ENCODE data around the gene CARM1. TPM values are rescaled to one million over a fixed set of nuclear protein-coding genes. Genes with fewer than 3 reads are reported as not detected.
A peak's percentile ranks its signal among the peaks of the same experiment; 100 is the strongest.

The CARM1 gene
- total and polyA plus RNA-seq, 2 of the 13 experiments (the other 11 are each of a cell fraction or from before 2014, with no cell fraction given), result 27.6 to 55.8 TPM

DNA sequence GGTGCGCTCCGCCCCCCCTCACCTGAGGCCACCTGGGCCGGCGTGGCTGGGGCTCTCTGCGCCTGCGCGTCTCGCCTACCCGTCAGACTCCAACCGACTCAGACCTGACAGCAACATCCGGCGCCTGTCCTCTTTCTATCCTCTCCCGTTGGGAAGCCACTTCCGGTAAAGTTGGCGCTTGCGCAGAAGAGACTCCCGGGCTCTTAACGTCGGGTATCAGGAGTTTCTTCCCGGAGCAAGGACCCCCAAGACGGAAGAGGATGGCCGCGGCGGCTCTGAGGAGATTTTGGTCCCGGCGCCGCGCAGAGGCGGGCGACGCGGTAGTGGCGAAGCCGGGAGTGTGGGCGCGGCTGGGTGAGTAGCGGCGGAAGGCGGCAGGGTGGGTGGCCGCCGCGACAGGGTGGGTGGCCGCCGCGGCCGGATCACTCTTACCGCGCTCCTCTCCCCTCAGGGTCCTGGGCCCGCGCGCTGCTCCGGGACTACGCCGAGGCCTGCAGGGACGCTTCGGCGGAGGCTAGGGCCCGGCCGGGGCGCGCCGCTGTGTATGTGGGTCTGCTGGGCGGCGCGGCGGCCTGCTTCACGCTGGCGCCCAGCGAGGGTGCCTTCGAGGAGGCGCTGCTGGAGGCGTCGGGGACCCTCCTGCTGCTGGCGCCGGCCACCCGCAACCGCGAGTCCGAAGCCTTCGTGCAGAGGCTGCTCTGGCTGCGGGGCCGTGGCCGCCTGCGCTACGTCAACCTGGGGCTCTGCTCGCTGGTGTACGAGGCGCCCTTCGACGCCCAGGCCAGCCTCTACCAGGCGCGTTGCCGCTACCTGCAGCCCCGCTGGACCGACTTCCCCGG, 57.4 kb downstream of the CARM1 start, which contains the start of the genes TIMM29 and YIPF2 (continued):
- TF ChIP-seq, protein P1, sequence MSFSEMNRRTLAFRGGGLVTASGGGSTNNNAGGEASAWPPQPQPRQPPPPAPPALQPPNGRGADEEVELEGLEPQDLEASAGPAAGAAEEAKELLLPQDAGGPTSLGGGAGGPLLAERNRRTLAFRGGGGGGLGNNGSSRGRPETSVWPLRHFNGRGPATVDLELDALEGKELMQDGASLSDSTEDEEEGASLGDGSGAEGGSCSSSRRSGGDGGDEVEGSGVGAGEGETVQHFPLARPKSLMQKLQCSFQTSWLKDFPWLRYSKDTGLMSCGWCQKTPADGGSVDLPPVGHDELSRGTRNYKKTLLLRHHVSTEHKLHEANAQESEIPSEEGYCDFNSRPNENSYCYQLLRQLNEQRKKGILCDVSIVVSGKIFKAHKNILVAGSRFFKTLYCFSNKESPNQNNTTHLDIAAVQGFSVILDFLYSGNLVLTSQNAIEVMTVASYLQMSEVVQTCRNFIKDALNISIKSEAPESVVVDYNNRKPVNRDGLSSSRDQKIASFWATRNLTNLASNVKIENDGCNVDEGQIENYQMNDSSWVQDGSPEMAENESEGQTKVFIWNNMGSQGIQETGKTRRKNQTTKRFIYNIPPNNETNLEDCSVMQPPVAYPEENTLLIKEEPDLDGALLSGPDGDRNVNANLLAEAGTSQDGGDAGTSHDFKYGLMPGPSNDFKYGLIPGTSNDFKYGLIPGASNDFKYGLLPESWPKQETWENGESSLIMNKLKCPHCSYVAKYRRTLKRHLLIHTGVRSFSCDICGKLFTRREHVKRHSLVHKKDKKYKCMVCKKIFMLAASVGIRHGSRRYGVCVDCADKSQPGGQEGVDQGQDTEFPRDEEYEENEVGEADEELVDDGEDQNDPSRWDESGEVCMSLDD (CRISPR knock-in tag; IDR thresholded peaks at IDR 0.05; ENCODE audit: borderline replicate concordance), result no peak
- TF ChIP-seq, protein P2, sequence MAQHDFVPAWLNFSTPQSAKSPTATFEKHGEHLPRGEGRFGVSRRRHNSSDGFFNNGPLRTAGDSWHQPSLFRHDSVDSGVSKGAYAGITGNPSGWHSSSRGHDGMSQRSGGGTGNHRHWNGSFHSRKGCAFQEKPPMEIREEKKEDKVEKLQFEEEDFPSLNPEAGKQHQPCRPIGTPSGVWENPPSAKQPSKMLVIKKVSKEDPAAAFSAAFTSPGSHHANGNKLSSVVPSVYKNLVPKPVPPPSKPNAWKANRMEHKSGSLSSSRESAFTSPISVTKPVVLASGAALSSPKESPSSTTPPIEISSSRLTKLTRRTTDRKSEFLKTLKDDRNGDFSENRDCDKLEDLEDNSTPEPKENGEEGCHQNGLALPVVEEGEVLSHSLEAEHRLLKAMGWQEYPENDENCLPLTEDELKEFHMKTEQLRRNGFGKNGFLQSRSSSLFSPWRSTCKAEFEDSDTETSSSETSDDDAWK (CRISPR knock-in tag; IDR thresholded peaks at IDR 0.05), result no peak
- peak; percentile 91 for TF ChIP-seq SMAD3 (CRISPR knock-in tag; IDR thresholded peaks at IDR 0.05)
- peak; percentile 87 for TF ChIP-seq HDAC1 (CRISPR knock-in tag; IDR thresholded peaks at IDR 0.05)
- TF ChIP-seq MIER2 (CRISPR knock-in tag; IDR thresholded peaks at IDR 0.05), result no peak
- TF ChIP-seq, protein P3, sequence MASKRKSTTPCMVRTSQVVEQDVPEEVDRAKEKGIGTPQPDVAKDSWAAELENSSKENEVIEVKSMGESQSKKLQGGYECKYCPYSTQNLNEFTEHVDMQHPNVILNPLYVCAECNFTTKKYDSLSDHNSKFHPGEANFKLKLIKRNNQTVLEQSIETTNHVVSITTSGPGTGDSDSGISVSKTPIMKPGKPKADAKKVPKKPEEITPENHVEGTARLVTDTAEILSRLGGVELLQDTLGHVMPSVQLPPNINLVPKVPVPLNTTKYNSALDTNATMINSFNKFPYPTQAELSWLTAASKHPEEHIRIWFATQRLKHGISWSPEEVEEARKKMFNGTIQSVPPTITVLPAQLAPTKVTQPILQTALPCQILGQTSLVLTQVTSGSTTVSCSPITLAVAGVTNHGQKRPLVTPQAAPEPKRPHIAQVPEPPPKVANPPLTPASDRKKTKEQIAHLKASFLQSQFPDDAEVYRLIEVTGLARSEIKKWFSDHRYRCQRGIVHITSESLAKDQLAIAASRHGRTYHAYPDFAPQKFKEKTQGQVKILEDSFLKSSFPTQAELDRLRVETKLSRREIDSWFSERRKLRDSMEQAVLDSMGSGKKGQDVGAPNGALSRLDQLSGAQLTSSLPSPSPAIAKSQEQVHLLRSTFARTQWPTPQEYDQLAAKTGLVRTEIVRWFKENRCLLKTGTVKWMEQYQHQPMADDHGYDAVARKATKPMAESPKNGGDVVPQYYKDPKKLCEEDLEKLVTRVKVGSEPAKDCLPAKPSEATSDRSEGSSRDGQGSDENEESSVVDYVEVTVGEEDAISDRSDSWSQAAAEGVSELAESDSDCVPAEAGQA (IDR thresholded peaks at IDR 0.05; ENCODE audit: low read depth), result peak; percentile 48; the same call in 1 of the 2 replicates
- TF ChIP-seq, protein P3 (CRISPR knock-in tag; IDR thresholded peaks at IDR 0.05; ENCODE audit: borderline replicate concordance), result no peak
- TF ChIP-seq, protein P4, sequence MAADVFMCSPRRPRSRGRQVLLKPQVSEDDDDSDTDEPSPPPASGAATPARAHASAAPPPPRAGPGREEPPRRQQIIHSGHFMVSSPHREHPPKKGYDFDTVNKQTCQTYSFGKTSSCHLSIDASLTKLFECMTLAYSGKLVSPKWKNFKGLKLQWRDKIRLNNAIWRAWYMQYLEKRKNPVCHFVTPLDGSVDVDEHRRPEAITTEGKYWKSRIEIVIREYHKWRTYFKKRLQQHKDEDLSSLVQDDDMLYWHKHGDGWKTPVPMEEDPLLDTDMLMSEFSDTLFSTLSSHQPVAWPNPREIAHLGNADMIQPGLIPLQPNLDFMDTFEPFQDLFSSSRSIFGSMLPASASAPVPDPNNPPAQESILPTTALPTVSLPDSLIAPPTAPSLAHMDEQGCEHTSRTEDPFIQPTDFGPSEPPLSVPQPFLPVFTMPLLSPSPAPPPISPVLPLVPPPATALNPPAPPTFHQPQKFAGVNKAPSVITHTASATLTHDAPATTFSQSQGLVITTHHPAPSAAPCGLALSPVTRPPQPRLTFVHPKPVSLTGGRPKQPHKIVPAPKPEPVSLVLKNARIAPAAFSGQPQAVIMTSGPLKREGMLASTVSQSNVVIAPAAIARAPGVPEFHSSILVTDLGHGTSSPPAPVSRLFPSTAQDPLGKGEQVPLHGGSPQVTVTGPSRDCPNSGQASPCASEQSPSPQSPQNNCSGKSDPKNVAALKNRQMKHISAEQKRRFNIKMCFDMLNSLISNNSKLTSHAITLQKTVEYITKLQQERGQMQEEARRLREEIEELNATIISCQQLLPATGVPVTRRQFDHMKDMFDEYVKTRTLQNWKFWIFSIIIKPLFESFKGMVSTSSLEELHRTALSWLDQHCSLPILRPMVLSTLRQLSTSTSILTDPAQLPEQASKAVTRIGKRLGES (CRISPR knock-in tag; IDR thresholded peaks at IDR 0.05; ENCODE audit: borderline replicate concordance), result no peak
- TF ChIP-seq ZNF510 (CRISPR knock-in tag; IDR thresholded peaks at IDR 0.05; ENCODE audit: low read depth), result peak; percentile 83; the same call in 1 of the 2 replicates
- TF ChIP-seq RAD21 (CRISPR knock-in tag; IDR thresholded peaks at IDR 0.05), result no peak
- TF ChIP-seq ZBTB3 (CRISPR knock-in tag; IDR thresholded peaks at IDR 0.05; ENCODE audit: borderline replicate concordance, low read depth), result 0 out of 2 replicates have a peak, but pooled peaks have one; percentile 23
- no peak for TF ChIP-seq MTF1 (CRISPR knock-in tag; IDR thresholded peaks at IDR 0.05)
